Psoas muscle (tissue), 8 donors: ENCODE results near the gene SHMT2. TPM values are rescaled to one million over a fixed set of nuclear protein-coding genes. Genes with fewer than 3 reads are reported as not detected.

ENCODE experiments used
- ATAC-seq, 4 donors: fragments of 200-7000 bp; cut with Tn5 transposase; one replicate each; pipeline ENCODE4 v1.9.1; 2020; ENCODE audit warnings: moderate library complexity in 3 of 4, mild to moderate bottlenecking in 2 of 4
- DNase-seq, 2 donors: peaks; one replicate each; pipeline ENCODE4 v3.0.0-alpha.2; 2020
- H3K27ac ChIP-seq: fragments of 200-600 bp; one replicate; pipeline ENCODE4 v1.8.0; 2022
- H3K27me3 ChIP-seq, 3 donors: fragments of 200-600 bp in 1 of 3; one replicate each; pipeline versions ENCODE4 v1.6.1 to v1.8.0; 2013 to 2022; ENCODE audit warnings: low read length in 2 of 3, mild to moderate bottlenecking in 2 of 3, moderate library complexity in 1 of 3; ENCODE audit not compliant: insufficient read depth in 3 of 3
- H3K36me3 ChIP-seq, 2 donors: fragments of 200-600 bp in 1 of 2; one replicate each; pipeline versions ENCODE4 v1.6.1 to v1.8.0; 2013 to 2022; ENCODE audit warnings: low read depth in 1 of 2, mild to moderate bottlenecking in 1 of 2, moderate library complexity in 1 of 2; ENCODE audit not compliant: insufficient read depth in 1 of 2
- H3K4me1 ChIP-seq: fragments of 200-600 bp; one replicate; pipeline ENCODE4 v1.8.0; 2022
- H3K4me3 ChIP-seq: fragments of 200-600 bp; one replicate; pipeline ENCODE4 v1.8.0; 2022; ENCODE audit warnings: mild to moderate bottlenecking
- H3K9me3 ChIP-seq: fragments of 200-600 bp; one replicate; pipeline ENCODE4 v1.8.0; 2022
- WGBS, 3 donors: extraction: QIAGEN DNeasy Blood & Tissue Kit; methylation state at CpG; one replicate each; pipeline versions ENCODE4 v1.1.6 to v1.1.7; 2013; 5-methylcytosine and 5-hydroxymethylcytosine counted together
- intact Hi-C, 2 donors: fragments of 100-400 bp; cut with DNase I; formaldehyde crosslinking; loops; one replicate each; pipeline versions ENCODE4 v1.11.0 to v1.14.2; 2022
- polyA plus RNA-seq, 3 donors: library from polyadenylated mRNA; stranded (reverse); fragments of 200-250 nt; gene quantifications; one replicate each; pipeline ENCODE4 v1.2.3, GENCODE V29; 2013
- total RNA-seq, 4 donors: library from RNA; stranded (reverse); fragmentation: NEBNext Ultra II Directional in 2 of 4; extraction: Animal tissue kit (Norgen Biotek cat#: 25700) in 2 of 4; gene quantifications; one replicate each; pipeline versions ENCODE4 v1.2.1 to v1.2.4, GENCODE V29; 2021 to 2023
- TF ChIP-seq, protein P1 (sequence below): fragments of 200-600 bp; IDR thresholded peaks from one replicate; pipeline ENCODE4 v1.8.0; 2022; ENCODE audit warnings: antibody characterized with exemption
- donor health status: healthy with polysubstance abuse.
- donor health status: DM: no; HTN: no; CAD: no; lungs with moderate emphysema.
- donor health status: Bipolar disorder and iron deficiency.
- donor health status: healthy.
- donor health status: DM: yes; HTN: yes; CAD: no.
- donor health status: DM: no; HTN: no; CAD: no.
- donor health status: DM: no; HTN: no; CAD: no.
- donor health status: DM: yes; HTN: yes; CAD: no.

Gene SHMT2
- total and polyA plus RNA-seq, 7 donors, result 36.6 to 66.8 (median 53.6) TPM

DNA sequence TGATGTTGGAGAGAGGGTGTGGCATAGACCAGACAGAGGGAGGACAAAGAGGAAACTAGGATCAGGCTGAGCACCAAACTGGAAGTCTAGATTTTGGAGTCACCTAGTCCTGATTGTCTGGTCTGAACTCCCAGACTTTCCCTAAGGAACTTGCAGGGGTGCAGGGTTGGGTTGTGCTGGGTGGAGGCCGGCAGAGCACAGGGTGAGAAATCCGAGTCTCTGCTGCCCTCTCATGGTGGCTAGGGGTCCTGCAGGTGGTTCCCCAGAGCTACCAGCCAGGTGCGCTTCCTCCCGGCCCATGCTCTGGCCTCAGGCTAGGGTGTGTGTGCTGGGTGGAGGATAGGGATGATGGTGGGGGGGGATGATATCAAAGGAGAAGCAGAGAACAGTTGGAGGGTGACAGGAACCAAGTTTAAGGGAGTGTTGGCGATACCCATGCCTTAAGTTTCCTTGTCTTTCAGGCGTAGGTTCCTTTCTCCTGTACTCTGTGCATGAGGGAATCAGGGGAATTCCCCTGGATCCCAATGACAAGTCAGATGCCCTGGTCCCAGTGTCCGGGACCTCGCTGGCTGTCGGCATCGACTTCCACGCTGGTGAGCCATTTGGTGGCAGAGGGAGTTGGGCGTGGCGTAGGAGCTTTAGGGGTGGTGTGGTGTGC, 46.5 kb upstream of the SHMT2 start:
- WGBS, 3 donors, result 60 to 66% (median 66%) methylated on average over 13 of the region's 13 CpGs
- no peaks in the 10 kb centered on the region for H3K4me1 ChIP-seq
- peak; percentile 80 to 94 (median 92) for ATAC-seq
- no peak overlapping the region for H3K27ac ChIP-seq
- H3K27me3 ChIP-seq, result no peaks in the 10 kb centered on the region
- H3K36me3 ChIP-seq, result peaks cover 0 to 58% of the 10 kb centered on the region in 2 donors
- TF ChIP-seq, protein P1, sequence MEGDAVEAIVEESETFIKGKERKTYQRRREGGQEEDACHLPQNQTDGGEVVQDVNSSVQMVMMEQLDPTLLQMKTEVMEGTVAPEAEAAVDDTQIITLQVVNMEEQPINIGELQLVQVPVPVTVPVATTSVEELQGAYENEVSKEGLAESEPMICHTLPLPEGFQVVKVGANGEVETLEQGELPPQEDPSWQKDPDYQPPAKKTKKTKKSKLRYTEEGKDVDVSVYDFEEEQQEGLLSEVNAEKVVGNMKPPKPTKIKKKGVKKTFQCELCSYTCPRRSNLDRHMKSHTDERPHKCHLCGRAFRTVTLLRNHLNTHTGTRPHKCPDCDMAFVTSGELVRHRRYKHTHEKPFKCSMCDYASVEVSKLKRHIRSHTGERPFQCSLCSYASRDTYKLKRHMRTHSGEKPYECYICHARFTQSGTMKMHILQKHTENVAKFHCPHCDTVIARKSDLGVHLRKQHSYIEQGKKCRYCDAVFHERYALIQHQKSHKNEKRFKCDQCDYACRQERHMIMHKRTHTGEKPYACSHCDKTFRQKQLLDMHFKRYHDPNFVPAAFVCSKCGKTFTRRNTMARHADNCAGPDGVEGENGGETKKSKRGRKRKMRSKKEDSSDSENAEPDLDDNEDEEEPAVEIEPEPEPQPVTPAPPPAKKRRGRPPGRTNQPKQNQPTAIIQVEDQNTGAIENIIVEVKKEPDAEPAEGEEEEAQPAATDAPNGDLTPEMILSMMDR, result peak; percentile 83
- H3K9me3 ChIP-seq, result no peaks in the 10 kb centered on the region
- intact Hi-C loops, result loop anchor here (1.0 to 5.0 kb wide), 3 partner anchors 58 to 111 kb away; no protein-coding TSS in a partner anchor
- DNase-seq, result peak; percentile 73 to 85
- H3K4me3 ChIP-seq, result no peak overlapping the region

DNA sequence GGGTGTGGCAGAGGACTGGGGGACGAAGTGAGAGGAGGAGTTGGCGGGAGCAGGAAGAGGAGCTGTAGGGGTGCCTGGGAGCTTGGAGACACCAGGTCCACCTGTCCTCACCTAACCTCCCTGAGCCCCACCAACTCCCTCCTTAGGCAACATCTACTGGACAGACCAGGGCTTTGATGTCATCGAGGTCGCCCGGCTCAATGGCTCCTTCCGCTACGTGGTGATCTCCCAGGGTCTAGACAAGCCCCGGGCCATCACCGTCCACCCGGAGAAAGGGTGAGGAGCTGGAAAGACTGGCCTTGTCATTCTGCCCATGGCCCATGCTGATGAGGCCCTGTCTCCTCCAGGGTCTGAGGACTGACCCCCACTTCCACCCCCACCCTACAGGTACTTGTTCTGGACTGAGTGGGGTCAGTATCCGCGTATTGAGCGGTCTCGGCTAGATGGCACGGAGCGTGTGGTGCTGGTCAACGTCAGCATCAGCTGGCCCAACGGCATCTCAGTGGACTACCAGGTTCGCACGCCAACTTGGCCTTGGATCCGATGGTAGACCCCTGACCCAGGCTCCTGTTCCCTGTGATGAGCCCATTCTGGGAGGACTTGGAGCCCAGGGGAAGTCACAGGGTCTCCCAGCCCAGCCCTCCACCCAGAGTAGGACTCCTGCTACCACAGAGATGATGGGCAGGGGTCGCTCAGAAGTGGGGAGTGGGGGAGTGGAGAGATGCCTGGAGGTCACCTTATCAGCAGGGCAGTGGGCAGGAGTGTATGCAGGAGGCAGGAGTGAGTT, 45.4 kb upstream of the SHMT2 start:
- no peak overlapping the region for H3K4me3 ChIP-seq
- peaks cover 0 to 57% of the 10 kb centered on the region in 2 donors for H3K36me3 ChIP-seq
- DNase-seq (no peak), ATAC-seq (no peak)
- TF ChIP-seq, protein P1, result no peak
- 92 to 96% (median 93%) methylated on average over 22 of the region's 22 CpGs for WGBS, 3 donors
- no peaks in the 10 kb centered on the region for H3K4me1 ChIP-seq
- intact Hi-C loops, result loop anchor here (1.0 to 5.0 kb wide), 4 partner anchors 59 to 115 kb away; no protein-coding TSS in a partner anchor
- H3K27me3 ChIP-seq, result no peaks in the 10 kb centered on the region
- no peak overlapping the region for H3K27ac ChIP-seq
- H3K9me3 ChIP-seq, result no peaks in the 10 kb centered on the region

DNA sequence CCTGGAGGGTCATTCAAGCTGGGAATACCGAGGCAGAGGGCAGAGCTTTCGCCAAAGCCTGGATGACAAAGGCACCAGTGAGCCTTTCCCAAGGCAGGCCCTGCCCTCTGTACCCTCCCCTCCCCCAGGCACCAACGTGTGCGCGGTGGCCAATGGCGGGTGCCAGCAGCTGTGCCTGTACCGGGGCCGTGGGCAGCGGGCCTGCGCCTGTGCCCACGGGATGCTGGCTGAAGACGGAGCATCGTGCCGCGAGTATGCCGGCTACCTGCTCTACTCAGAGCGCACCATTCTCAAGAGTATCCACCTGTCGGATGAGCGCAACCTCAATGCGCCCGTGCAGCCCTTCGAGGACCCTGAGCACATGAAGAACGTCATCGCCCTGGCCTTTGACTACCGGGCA, 44.1 kb upstream of the SHMT2 start:
- ATAC-seq (no peak), DNase-seq (no peak)
- intact Hi-C loops, result loop anchor here in 1 of 2 donors (2.0 kb wide), 1 partner anchor 117 kb away; no protein-coding TSS in a partner anchor
- Histone ChIP-seq H3K4me1 (no peaks in the 10 kb centered on the region), H3K27ac (no peak overlapping the region), H3K36me3 (peaks cover 0 to 45% of the 10 kb centered on the region in 2 donors), H3K27me3 (no peaks in the 10 kb centered on the region), H3K4me3 (no peak overlapping the region), H3K9me3 (no peaks in the 10 kb centered on the region)
- TF ChIP-seq, protein P1, result no peak
- WGBS, 3 donors, result 84 to 93% (median 86%) methylated on average over 20 to 25 of the region's 25 CpGs

DNA sequence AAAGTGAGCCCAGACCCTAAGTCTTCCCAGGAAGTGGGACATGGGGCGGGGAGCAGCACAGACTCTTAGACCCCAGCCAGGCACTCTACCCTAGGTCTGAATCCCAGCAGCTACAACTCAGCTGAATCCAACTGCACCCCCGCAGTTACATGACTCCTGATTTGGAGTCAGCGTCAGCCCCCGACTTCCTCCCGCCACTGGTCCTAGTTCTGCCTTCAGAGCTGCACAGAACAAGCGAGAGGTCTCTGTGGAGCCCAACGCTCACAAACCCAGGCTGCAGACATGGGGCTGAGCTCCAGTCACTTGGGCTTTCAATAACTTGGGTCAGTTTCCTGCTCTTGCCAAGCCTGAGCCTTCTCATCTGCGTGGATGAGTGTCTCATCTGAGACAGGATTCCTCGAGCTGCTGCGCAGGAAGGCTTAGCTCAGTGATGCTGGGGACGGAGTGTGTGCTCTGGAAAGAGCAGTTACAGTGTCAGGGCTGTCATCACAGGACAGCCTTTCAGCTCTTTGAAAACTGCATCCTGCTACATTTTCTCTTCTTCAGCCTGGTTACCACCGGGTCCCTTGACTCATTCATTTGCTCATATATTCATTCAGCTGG, 43.5 kb upstream of the SHMT2 start:
- Histone ChIP-seq H3K27me3 (no peaks in the 10 kb centered on the region), H3K9me3 (no peaks in the 10 kb centered on the region), H3K36me3 (peaks cover 0 to 42% of the 10 kb centered on the region in 2 donors), H3K27ac (no peak overlapping the region), H3K4me3 (no peak overlapping the region), H3K4me1 (no peaks in the 10 kb centered on the region)
- DNase-seq (no peak), ATAC-seq (no peak)
- TF ChIP-seq, protein P1, result no peak
- intact Hi-C loops, result loop anchor here in 1 of 2 donors (2.0 kb wide), 1 partner anchor 117 kb away; no protein-coding TSS in a partner anchor
- 82 to 86% (median 82%) methylated on average over 12 of the region's 12 CpGs for WGBS, 3 donors
